GM10847 (cell line): ENCODE data around the gene PNLDC1.

Source experiments
- POLR2A ChIP-seq: IDR thresholded peaks from 2 replicates; pipeline ENCODE4 v1.6.1; 2011; ENCODE audit not compliant: insufficient read length; ENCODE audit errors: extremely low read depth

PNLDC1 gene

DNA sequence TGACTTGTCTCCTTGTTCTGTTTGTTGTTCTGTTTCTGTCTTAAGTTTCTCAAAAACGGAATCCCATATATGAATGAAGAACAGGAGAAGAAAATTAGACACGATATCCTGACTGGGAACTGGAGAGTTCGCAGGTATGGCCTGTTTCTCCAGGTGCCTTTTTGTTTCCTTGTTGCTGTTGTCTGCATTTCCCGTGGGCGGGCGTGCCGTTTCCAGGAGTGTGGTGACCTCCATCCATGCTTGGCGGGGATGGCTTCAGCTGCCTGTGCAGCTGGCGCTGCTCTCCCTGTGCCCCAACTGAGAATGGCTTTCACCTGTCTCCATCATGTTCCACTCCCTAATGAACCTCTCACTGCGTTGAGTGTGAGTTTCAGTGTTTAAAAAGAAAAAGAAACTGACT is 4.4 kb downstream of the PNLDC1 start:
- no peak for TF ChIP-seq POLR2A

DNA sequence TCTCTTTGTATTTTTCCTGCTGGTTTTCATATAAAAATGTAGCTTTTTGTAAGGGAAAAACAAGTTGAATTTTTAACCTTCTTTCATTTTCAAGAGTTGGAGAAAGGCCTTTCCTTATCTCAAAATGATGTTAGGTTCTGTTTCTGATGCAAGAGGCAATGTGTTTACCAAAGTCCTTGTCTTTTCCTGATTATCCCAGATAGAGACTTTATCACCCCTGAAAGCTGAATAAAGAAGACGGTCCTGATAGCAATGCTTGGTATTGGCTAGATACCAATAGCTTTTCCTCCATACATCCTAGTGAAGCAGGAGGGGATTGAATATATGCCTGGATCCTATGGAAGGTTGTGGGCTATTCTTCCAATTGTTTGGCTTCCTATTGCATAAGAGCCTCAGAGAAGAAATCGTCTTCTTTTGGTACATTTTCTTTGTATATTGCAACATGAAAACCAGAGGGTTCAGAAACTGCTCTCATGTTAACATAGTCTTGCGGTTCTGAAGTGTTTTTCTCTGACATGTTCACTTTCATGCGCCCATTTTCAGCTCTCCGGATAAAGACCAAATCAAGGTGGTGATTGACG is 5.5 kb downstream of the PNLDC1 start:
- TF ChIP-seq POLR2A = no peak

DNA sequence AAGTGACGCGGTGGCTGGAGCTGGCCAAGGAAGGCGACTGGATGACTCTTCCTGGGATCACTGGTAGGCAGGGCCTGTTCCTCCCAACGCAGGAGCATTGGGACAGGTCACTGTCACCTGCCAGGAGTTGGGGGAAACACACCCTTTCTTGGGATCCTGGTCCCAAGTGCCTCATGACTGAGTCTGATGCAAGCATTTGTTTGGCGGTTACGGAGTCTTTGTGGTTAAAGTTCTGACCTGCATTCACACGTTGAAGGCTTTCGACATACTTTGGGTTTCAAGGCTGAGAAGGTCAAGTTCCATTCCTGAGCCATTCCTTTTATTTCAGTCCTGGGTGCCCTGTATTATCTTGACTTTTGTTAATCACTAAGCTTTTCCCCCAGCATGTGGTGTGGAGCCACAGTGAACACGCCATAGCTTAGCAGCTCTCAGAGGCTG is 6.0 kb downstream of the PNLDC1 start:
- TF ChIP-seq POLR2A = no peak

DNA sequence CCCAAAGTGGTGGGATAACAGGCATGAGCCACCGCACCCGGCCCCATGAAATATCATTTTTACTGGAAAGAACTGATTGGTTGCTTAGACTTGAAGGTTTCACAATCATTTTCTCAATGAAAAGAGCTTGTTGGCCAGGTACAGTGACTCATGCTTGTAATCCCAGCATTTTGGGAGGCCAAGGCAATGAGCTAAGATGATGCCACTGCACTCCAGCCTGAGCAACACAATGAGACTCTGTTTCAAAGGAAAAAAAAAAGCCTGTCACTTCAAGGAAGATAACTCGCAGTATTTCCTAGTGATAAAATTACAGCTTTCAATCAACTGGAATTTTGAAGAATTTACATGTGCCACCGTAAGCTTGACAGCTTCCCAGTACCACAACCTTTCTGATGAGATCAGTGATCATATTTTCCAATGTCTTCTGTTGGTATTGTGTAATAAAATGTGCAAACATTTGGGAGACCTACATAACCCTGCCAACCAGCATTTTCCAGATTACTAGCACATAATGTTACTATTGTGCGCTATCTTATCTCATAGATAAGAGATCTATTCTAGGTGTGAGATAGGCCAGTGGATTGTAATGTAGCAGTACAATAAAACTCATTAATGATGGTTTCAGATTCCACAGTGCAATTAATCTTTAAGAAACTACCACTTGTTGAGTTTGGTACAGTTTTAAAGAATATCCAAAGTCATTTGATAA is 7.2 kb downstream of the PNLDC1 start:
- no peak for TF ChIP-seq POLR2A

DNA sequence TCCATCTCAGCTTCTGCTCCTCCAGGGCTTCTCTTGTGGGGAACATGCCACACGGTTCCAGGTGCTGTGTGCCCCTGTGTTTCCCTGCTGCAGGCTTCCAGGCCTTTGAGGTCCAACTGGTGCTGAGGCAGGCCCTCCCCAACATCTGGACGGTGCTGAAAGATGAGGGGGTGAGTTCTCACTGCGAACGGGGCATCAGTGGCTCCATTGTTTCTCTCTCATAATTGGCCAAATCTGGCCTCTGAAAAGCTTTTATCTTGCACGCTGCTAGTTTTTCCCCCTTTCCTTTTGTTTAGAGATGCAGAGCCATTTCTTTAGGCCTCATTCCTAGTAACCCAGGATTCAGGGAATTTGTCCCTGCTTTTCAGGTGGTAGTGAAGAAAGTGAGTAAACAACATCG is 8.6 kb downstream of the PNLDC1 start:
- no peak for TF ChIP-seq POLR2A

DNA sequence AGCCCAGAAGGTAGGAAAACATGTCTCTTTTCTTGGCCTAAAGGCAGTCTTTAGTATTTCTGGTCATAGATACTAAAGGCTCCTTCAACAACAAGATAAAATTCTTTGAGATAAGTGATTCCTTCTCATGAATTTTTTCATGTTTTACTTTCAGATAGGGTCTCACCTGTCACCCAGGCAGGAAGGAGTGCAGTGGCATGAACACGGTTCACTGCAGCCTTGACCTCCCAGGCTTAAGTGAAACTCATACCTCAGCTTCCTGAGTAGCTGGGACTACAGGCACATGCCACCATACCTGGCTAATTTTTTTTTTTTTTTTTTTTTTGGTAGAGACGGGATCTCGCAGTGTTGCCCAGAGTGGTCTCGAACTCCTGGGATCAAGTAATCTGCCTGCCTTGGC is 9.1 kb downstream of the PNLDC1 start:
- no peak for TF ChIP-seq POLR2A

DNA sequence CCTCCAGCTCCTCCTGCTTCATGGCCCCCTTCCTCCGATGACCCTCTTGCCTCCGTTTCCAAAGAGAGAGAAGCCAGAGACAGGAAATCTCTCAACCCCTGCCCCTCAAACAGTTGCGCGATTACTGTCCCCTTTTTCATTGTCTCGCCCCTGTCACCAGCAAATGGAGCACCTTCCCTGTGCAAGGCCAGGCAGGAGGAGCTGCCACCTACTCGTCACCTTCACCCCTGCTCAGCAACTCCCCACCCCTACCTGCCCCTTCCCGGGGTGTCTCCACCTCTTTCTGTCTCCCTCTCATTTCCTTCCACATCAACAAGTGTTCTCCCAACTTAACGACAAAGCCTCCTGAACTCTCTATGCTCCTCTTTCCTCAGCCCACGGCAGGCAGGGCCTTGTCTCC is 13.7 kb downstream of the PNLDC1 start:
- TF ChIP-seq POLR2A = no peak

DNA sequence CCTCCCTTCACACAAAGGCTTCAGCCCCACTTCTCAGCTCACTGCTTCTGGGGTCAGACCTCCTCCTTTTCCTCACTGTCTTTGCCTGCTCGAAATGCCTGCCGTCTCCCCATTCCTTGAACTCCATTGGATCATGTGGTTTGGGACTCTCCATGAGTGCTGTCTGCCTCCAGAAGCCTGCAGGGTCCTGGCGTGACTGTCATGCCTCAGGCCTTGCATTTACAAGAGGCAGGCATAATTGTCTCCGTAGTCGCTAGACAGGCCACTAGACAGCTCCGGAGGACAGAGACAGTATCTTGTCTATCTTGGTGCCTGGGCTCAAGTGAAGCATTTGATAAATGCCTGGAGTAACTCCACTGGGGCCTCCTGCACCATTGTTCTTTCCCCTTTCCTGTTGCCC is 15.3 kb downstream of the PNLDC1 start:
- no peak for TF ChIP-seq POLR2A

DNA sequence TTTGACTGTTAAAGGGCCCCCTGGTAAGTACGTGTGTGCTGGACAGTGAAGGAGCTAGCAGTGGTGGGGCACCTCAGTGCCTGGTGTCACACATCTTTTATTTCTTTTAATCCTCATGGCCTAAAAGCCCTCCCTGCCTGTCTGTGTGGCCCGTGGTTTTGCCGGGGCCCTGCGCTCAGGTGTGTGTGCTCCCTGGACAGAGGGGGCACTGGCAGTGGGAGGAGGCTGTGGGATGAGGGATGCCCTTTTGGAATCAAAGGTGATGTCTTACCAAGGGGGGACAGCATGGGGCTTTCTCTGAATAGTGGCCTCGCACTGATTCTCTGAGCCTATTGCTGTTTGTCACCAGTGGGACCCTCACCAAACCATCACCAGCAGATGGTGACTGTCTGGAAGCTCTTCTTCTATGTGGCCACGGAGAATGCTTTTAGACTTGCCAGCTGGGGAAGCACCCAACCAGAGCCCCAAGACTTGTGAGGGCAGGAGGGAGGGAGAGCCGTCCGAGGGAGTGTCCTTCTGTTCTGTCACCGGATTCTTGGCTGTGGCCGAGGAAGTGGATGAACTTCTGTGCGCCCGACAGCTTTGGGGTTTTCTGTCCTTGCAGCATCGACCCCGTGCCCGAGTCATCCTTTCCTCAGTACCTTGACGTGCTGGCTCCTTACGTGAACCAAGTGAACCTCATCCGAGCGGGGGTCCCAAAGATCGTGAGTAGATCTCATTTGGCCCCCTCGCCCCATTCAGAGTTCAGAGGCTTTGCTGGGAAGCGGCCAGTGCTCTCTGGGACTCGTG is 18.1 kb downstream of the PNLDC1 start:
- TF ChIP-seq POLR2A = no peak

DNA sequence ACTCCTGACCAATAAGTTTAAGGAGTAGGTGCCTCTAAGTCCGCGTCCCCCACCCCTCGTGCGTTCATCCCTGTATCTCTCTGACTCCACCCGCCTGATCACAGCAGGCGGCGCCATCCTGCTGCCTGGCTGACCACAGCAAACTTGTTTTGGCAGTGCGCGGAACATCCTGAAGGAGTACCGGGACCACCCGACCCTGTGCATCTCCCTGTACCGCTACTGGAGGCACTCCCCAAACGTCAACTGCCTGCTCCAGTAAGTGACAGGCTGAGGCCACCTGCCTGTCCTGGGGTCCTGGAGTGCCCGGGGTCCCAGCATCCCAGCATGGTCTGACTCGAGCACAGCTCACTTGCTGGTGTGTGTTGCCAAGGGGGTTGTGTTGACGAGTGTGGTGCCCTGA is 19.0 kb downstream of the PNLDC1 start:
- no peak for TF ChIP-seq POLR2A

DNA sequence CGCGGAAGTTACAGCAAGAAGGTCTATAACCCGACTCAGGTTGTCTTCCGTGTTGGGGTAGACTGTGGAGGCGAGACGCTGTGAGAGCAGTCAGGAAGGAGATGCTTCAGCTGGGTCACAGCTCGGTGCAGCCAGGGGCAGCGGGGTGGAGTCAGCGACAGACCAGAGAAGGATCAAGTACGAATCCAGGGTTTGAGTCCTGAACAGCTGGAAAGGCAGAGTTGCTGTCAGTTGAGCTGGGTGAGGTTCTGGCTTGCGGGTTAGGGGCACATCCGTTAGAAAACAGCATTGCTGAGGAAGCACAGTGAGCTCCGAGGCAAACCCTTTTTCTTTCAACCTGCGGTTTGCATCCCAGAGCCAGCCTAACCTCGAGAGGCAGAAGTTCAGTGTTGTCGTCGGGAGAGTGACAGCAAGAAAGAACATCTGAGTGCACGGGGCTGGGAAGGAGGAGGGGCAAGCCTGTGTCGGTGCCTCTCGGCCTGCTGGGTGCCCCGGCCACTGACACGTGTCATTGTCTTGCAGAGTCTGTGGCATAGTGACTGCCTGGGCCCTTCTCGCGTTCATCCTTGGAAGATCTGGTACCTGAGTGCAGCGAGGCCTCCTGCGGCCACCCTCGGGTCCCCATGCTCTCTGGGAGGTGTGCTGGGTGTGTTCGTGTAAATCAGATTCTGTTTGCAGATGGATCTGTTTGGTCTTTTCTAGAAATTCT is 20.0 kb downstream of the PNLDC1 start:
- no peak for TF ChIP-seq POLR2A

DNA sequence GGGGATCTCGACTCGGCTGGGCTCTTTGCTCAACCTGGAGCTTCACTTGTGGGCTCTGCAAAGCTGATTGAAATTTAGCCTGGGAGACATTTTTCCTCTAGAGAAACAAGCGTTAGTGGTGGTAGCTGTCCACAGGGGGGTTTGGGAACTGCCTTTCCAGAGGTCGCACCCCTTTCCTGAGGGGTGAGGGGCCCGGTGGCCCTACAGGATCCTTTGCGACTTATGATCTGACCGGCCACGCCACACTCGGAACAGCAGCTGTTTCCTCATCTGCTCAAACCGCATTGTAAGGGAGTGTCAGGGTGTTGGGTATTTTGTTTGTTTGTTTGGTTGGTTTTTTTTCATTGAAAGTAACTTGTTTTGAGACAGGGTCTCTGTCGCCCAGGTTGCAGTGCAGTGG is 21.0 kb downstream of the PNLDC1 start:
- TF ChIP-seq POLR2A = no peak

DNA sequence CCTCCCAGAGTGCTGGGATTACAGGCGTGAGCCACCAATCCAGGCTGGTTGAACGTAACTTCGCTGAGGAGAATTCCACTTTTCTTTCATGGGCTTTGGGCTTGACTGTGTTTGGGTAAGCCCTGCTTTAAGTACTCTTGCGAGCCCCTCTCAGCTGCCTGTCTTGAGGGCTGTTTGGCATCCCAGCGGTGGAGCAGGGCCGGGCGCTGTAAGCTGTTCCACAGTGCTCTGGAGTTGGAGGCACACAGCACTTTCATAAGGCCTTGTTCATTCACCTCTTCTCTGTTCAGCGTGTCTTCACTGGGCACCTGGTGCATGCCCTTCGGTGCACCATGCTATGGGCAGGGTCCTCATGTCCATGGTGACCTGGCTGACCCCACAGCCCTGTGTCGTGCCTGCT is 21.6 kb downstream of the PNLDC1 start:
- TF ChIP-seq POLR2A = no peak

DNA sequence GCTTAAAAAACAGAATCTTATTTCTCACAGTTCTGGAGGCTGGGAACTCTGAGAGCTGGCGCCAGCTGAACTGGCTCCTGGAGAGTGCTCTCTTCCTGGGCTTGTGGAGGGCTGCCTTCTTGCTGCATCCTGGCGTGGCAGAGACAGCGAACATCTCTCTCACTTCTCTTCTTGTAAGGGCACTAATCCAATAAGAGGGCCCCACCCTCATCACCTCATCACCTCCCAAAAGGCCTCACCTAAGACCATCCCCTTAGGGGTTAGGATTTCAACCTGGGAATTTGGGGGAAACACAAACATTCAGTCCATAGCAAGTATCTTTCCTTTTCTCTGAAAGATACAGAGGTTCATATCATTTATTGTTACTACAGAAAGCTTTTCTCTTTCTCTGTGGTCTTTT is 23.9 kb downstream of the PNLDC1 start:
- TF ChIP-seq POLR2A = no peak

DNA sequence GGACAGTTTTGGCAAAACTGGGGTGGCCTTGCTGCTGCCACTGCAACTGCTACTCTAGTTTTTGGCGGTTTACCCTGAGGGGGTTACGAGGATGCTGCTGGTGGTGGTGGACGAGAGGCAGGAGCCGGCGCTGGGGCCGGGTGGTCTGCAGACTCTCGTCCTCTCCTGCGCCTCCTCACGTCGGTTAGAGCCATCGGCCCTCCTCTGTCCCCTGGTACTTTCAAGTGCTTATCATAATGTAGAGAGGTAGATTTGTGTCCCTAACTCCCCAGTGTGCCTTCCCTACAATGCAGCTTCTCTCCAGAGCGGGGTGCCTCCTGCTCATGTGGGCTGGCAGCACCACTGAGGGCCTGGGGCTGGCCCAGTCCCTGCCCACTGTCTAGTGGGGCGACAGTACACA is 25.9 kb downstream of the PNLDC1 start:
- TF ChIP-seq POLR2A = no peak
